K562 (cell line): ENCODE measurements around the gene AHCYL1. TPM values are rescaled to one million over a fixed set of nuclear protein-coding genes. Genes with fewer than 3 reads are reported as not detected.

ENCODE experiments used
- ATAC-seq: fragments of 200-7000 bp; cut with Tn5 transposase; 3 replicates; pipeline ENCODE4 v1.9.1; 2020; ENCODE audit warnings: moderate library complexity
- BruUV-seq: library from RNA; stranded (reverse); fragments of 400-500 nt; replicated peaks from 2 replicates; lab custom pipeline; 2021; lab: Mats Ljungman, UMichigan
- CTCF ChIA-PET: fragments of 300-600 bp; formaldehyde crosslinking; extraction: SDS; loops from one replicate; lab custom pipeline; 2021; ENCODE audit warnings: low intra/inter-chr PET ratio; lab: Yijun Ruan, JAX
- POLR2A ChIA-PET: fragments of 300-600, 350-650 bp; sonication (Branson Sonifier 250); formaldehyde crosslinking; extraction: SDS; loops from one replicate; lab custom pipeline; 2021; ENCODE audit warnings: antibody characterized with exemption, inconsistent platforms; lab: Yijun Ruan, JAX
- DNase-seq, 4 experiments: peaks; one replicate each; pipeline versions ENCODE4 v3.0.0 to v3.0.0-alpha.2; 2011 to 2018; ENCODE audit warnings: low spot score in 3 of 4, mixed read lengths in 3 of 4; ENCODE audit errors: extremely low read depth in 1 of 4
- FAIRE-seq: peaks from 2 replicates; lab custom pipeline; 2011; peaks lifted over from hg19 to GRCh38; lab: Jason Lieb, UNC
- H2AFZ ChIP-seq: 2 replicates; pipeline ENCODE4 v1.6.0; 2011; ENCODE audit warnings: low read depth, low read length, control low read depth, inconsistent platforms
- H3K27ac ChIP-seq: fragments of 200-600 bp; 3 replicates; pipeline ENCODE4 v1.8.0; 2011; ENCODE audit warnings: low read depth, mild to moderate bottlenecking, control low read depth, inconsistent platforms, low read length, moderate library complexity, mixed read lengths; ENCODE audit errors: extremely low read depth
- H3K27me3 ChIP-seq, 2 experiments: fragments of 300-600 bp in 1 of 2; 2 replicates in 1 of 2; 3 replicates in 1 of 2; pipeline versions ENCODE4 v1.6.0 to v1.8.0; 2011; ENCODE audit warnings: inconsistent platforms in 2 of 2, low read length in 2 of 2, mild to moderate bottlenecking in 1 of 2, mixed read lengths in 1 of 2, moderate library complexity in 1 of 2; ENCODE audit not compliant: control insufficient read depth in 2 of 2, insufficient read depth in 2 of 2
- H3K36me3 ChIP-seq: fragments of 300-600 bp; 3 replicates; pipeline ENCODE4 v1.8.0; 2011; ENCODE audit warnings: mild to moderate bottlenecking, low read length, inconsistent platforms; ENCODE audit not compliant: control insufficient read depth, insufficient read depth
- H3K4me1 ChIP-seq, 2 experiments: fragments of 200-600 bp in 1 of 2; replicated peaks in 1 of 2; 2 replicates in 1 of 2; 3 replicates in 1 of 2; pipeline versions ENCODE4 v1.5.1 to v1.8.0; 2011; ENCODE audit warnings: inconsistent platforms in 2 of 2, low read length in 2 of 2, mild to moderate bottlenecking in 1 of 2, mixed read lengths in 1 of 2, moderate library complexity in 1 of 2; ENCODE audit not compliant: control insufficient read depth in 2 of 2, insufficient read depth in 2 of 2
- H3K4me2 ChIP-seq: 2 replicates; pipeline ENCODE4 v1.6.1; 2011; ENCODE audit warnings: low read length, control low read depth, inconsistent platforms, mixed read lengths; ENCODE audit not compliant: insufficient read depth
- H3K4me3 ChIP-seq: fragments of 200-600 bp; sonication (generic), shearing (Covaris generic); 2 replicates; pipeline ENCODE4 v1.5.1; 2016; ENCODE audit warnings: control low read depth, inconsistent platforms
- H3K79me2 ChIP-seq: fragments of 200-600 bp; 3 replicates; pipeline ENCODE4 v1.8.0; 2011; ENCODE audit warnings: low read length, inconsistent platforms; ENCODE audit not compliant: control insufficient read depth, insufficient read depth
- H3K9ac ChIP-seq, 2 experiments: 2 replicates each; pipeline versions ENCODE4 v1.6.0 to v1.6.1; 2011; ENCODE audit warnings: low read depth in 2 of 2, low read length in 2 of 2, control low read depth in 1 of 2, inconsistent platforms in 1 of 2, mild to moderate bottlenecking in 1 of 2, mixed read lengths in 1 of 2; ENCODE audit not compliant: insufficient read depth in 1 of 2
- H3K9me1 ChIP-seq: one replicate; pipeline ENCODE4 v1.6.0; 2011; ENCODE audit warnings: inconsistent platforms, mild to moderate bottlenecking, low read length, moderate library complexity; ENCODE audit not compliant: control insufficient read depth, insufficient read depth
- H3K9me3 ChIP-seq: replicated peaks from 2 replicates; pipeline ENCODE4 v1.5.1; 2011; ENCODE audit warnings: low read depth, low read length, inconsistent platforms; ENCODE audit not compliant: control insufficient read depth, insufficient read depth
- H4K20me1 ChIP-seq: replicated peaks from 2 replicates; pipeline ENCODE4 v1.6.1; 2011; ENCODE audit warnings: low read length, inconsistent platforms, mixed read lengths; ENCODE audit not compliant: control insufficient read depth, insufficient read depth
- ARID1B ChIP-seq: fragments of 450-650 bp; IDR thresholded peaks from 2 replicates; pipeline ENCODE4 v1.6.1; 2016; ENCODE audit warnings: antibody characterized with exemption, mild to moderate bottlenecking, inconsistent platforms
- C11orf30 ChIP-seq: fragments of 450-650 bp; IDR thresholded peaks from 2 replicates; pipeline ENCODE4 v1.6.1; 2016; ENCODE audit warnings: low read depth, mild to moderate bottlenecking
- MAFF ChIP-seq: IDR thresholded peaks from 2 replicates; pipeline ENCODE4 v1.6.1; 2012; ENCODE audit warnings: low read length, improper control_type of control experiment
- MAFG ChIP-seq: fragments of 450-650 bp; conservative IDR thresholded peaks from 2 replicates; pipeline ENCODE4 v1.6.1; 2016; ENCODE audit warnings: missing genetic modification characterization, missing compliant biosample characterization
- TARDBP ChIP-seq: fragments of 450-650 bp; IDR thresholded peaks from 2 replicates; pipeline ENCODE4 v1.6.1; 2016
- ZKSCAN3 ChIP-seq: fragments of 250-450 bp; sonication (Bioruptor Pico); IDR thresholded peaks from 2 replicates; pipeline ENCODE4 v1.4.0; 2020
- ZNF316 ChIP-seq: fragments of 450-650 bp; IDR thresholded peaks from 2 replicates; pipeline ENCODE4 v1.6.1; 2016
- ZNF449 ChIP-seq: fragments of 250-450 bp; sonication (Bioruptor Pico); IDR thresholded peaks from 2 replicates; pipeline ENCODE4 v1.8.0; 2022; ENCODE audit warnings: moderate library complexity, mild to moderate bottlenecking, inconsistent platforms
- WGBS: fragments of 100-300 bp; shearing (Covaris generic); methylation state at CpG from one replicate; pipeline ENCODE4 v1.1.6; 2016; ENCODE audit warnings: low coverage, mixed read lengths; ENCODE audit not compliant: insufficient coverage; ENCODE audit errors: missing lambda C conversion rate; 5-methylcytosine and 5-hydroxymethylcytosine counted together
- in situ Hi-C: fragments of 300-500 bp; cut with MboI; formaldehyde crosslinking; loops from 4 replicates; pipeline ENCODE4 v1.15.0; 2018; ENCODE audit warnings: inconsistent platforms, mixed read lengths
- intact Hi-C: fragments of 100-400 bp; cut with micrococcal nuclease; formaldehyde crosslinking; loops from 2 replicates; pipeline ENCODE4 v1.14.2; 2022
- polyA plus RNA-seq, 8 experiments: library from polyadenylated mRNA; depleted of rRNA in 4 of 8; stranded (reverse) in 5 of 8; unstranded in 3 of 8; fragments of >200 nt; fragmentation: Nextera tagmentation in 2 of 8; fragmentation: Illumina TruSeq in 1 of 8; extraction: Ambion mirVana in 2 of 8; extraction: Trizol in 1 of 8; gene quantifications; 2 replicates each; pipeline versions ENCODE4 v1.2.1 to v1.2.3, GENCODE V29; 2011 to 2014; ENCODE audit warnings: inconsistent platforms in 1 of 8, missing spikeins in 1 of 8
- total RNA-seq, 7 experiments: library from RNA; depleted of rRNA in 6 of 7; stranded (reverse); fragments of >200 nt in 6 of 7; fragmentation: Illumina TruSeq in 2 of 7; extraction: Trizol in 2 of 7; gene quantifications; 2 replicates each; pipeline versions ENCODE4 v1.2.1 to v1.2.3, GENCODE V29; 2011 to 2021; ENCODE audit warnings: low replicate concordance in 1 of 7
- TF ChIP-seq, protein P1 (sequence below): fragments of 450-650 bp; IDR thresholded peaks from 2 replicates; pipeline ENCODE4 v1.7.0; 2016; ENCODE audit warnings: borderline replicate concordance

The AHCYL1 gene
- total and polyA plus RNA-seq, 9 of the 15 experiments (the other 6 are each of a cell fraction or from before 2014, with no cell fraction given), result 27.3 to 118 (median 44.5) TPM

DNA sequence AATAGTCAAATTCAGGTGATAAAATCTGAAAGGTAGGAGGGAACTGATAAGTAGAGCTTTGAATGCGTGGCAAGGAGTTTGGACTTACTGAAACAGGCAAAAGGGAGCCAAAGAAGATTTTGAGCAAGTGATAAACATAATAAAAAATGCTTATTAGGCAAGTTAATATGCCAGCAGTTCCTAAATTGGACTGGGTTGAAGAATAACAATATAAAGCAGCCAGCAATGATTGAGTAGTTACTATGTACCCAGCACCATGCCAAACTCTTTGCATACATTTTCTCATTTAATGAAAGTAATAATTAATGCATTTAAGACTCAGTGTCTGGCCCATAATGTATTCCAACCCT, 23.8 kb upstream of the AHCYL1 start:
- TF ChIP-seq ZNF449 (CRISPR knock-in tag) (no peak), MAFG (peak; percentile 46; the same call in 1 of the 2 replicates), ZKSCAN3 (CRISPR knock-in tag) (no peak), TARDBP (no peak), ZNF316 (peak; percentile 80), MAFF (peak; percentile 25; the same call in 1 of the 2 replicates), C11orf30 (peak; percentile 61), ARID1B (no peak)
- TF ChIP-seq, protein P1, sequence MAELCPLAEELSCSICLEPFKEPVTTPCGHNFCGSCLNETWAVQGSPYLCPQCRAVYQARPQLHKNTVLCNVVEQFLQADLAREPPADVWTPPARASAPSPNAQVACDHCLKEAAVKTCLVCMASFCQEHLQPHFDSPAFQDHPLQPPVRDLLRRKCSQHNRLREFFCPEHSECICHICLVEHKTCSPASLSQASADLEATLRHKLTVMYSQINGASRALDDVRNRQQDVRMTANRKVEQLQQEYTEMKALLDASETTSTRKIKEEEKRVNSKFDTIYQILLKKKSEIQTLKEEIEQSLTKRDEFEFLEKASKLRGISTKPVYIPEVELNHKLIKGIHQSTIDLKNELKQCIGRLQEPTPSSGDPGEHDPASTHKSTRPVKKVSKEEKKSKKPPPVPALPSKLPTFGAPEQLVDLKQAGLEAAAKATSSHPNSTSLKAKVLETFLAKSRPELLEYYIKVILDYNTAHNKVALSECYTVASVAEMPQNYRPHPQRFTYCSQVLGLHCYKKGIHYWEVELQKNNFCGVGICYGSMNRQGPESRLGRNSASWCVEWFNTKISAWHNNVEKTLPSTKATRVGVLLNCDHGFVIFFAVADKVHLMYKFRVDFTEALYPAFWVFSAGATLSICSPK, result no peak
- ATAC-seq, result no peak
- Histone ChIP-seq H3K36me3 (no peaks in the 10 kb centered on the region), H3K27ac (no peak overlapping the region), H3K9me1 (no peaks in the 10 kb centered on the region), H4K20me1 (no peaks in the 10 kb centered on the region), H3K4me3 (no peak overlapping the region), H3K4me1 (peaks cover 0 to 11% of the 10 kb centered on the region in 2 experiments; a peak in 4 of 5 replicates), H3K27me3 (no peaks in the 10 kb centered on the region), H2AFZ (peak overlapping the region; percentile 41; the same call in 1 of the 2 replicates), H3K79me2 (no peaks in the 10 kb centered on the region), H3K4me2 (no peak overlapping the region), H3K9ac (no peak overlapping the region), H3K9me3 (no peaks in the 10 kb centered on the region)
- no TSS peak for BruUV-seq
- no peak for DNase-seq
- ChIA-PET POLR2A (interaction anchor here (1.0 to 1.6 kb wide), 3 partner anchors 18 to 36 kb away, joined by 3 to 6 read pairs (median 5); partner anchors contain the start of gene AHCYL1), CTCF (no interaction called here)
- in situ Hi-C loops, result no loop called here
- FAIRE-seq, result no peak
- WGBS, result 0% methylated on average over 1 of the region's 1 CpG
- intact Hi-C loops, result no loop called here
